DMS 273 (cell line): ENCODE data around the gene VPS13D.
A peak's percentile ranks its signal among the peaks of the same experiment; 100 is the strongest.
"Not testable (repeated sequence)": the region's sequence is repeated elsewhere in the genome, so short reads cannot be mapped to it uniquely, and the experiment has no call there.

Experiments
- DNase-seq: peaks from one replicate; lab custom pipeline; 2025; ENCODE audit not compliant: unreplicated experiment; lab: John Stamatoyannopoulos, UW

The VPS13D gene

GRCh38 chr1:12359359-12360133 lies 129.7 kb downstream of the VPS13D start:
- DNase-seq: no peak

DNA sequence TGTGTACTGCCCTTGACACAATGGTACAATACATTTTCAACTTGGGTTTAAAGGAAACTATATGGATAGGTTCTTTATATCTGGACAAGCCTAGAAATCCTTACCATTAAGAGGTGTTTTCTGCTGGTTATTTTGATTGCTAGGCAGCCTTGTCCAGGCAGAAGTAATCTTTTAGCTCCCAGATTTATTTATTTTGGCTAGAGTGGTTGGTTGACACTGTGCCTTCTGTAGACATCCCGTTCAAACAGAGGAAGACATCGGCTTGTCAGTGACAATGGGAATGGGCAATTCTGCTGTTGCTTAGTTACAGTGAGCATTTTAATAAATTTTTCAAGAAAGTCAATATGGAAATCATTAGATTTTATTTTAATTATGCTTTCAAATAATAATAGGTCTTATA lies 138.8 kb downstream of the VPS13D start:
- DNase-seq: no peak

GRCh38 chr1:12369258-12369657 lies 139.4 kb downstream of the VPS13D start:
- no peak for DNase-seq

GRCh38 chr1:12370333-12370975 lies 140.6 kb downstream of the VPS13D start:
- DNase-seq: no peak

- DNase-seq: no peak
Measured at GRCh38 chr1:12371053-12371452, 141.2 kb downstream of the VPS13D start.

- DNase-seq: no peak
Measured at GRCh38 chr1:12372180-12372579, 142.3 kb downstream of the VPS13D start.

GRCh38 chr1:12372761-12373160 lies 142.9 kb downstream of the VPS13D start:
- DNase-seq: no peak

DNA sequence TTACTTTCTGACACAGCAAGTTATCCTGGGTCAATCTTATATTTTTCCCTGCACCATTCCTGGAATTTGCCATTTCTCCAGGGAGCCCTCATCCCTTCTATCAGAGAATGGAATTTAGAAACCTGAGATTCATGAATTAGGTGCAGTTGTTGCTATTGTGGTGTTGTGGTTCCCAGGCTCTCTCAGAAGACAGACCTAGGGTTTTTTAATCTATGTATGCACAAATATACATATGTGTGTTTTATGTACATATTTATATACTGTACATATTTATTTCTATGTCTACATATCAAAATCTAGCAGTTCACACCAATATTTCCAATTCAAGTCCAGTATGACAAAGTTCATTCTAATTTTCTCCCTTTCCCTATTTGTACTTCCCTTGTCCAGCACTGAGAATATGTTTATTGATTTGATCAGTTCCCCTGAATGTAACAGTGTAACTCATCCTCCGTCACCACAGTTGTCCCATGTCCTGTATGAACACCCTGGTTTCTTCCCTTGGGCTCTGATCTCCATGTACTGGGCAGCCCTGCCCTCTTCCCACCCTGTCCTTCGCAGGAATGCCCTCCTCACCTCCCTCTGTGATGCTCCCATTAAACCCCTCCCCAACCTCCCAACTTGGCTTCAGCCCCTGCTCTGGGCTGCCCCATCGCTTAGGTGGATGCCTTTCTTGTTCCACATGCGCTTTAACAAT lies 145.5 kb downstream of the VPS13D start:
- DNase-seq: no peak

- no peak for DNase-seq
Measured at GRCh38 chr1:12376236-12377045, 146.6 kb downstream of the VPS13D start.

DNA sequence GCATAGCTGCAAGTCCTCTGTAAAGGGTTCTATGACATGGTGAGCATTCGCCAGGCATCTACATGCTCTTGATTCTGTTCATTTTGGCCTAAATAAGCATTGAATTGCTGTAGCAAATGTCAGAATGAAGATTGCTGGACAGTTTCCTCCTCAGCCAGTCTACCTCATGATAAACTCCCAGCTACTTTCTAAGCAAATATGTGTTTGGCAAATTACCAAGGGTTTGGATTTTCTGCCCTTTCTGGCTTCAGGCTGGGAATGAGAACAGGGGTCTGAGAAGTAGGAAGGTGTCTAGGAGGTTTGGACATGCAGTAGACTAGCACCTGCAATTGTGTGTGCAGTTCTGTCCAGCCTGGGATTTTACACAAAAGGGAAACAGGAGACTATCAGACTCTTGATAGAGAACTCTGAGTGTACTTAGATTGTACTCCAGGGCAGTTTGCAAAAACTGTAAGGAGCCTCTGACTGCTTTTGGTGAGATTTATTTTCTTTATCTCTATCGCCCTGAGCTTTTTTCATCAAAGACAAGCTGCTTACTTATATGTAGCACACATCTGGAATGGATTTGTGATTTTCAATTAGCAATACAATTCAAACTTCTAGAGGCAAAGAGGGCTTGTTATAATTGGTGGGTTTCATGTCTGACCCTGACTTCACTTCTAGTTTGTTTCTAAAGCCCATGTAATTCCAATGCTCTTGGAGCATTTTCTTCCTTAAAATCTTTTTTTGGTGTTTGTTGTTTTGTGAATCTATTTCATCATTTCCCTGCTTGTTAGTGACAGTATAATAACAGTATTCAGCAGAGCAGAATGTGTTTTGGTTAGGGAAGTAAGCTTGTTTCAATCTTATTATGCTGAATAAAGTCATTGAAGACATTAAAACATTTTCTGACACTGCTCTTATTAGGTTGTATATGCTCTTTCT lies 150.8 kb downstream of the VPS13D start:
- peak; percentile 9 for DNase-seq

DNA sequence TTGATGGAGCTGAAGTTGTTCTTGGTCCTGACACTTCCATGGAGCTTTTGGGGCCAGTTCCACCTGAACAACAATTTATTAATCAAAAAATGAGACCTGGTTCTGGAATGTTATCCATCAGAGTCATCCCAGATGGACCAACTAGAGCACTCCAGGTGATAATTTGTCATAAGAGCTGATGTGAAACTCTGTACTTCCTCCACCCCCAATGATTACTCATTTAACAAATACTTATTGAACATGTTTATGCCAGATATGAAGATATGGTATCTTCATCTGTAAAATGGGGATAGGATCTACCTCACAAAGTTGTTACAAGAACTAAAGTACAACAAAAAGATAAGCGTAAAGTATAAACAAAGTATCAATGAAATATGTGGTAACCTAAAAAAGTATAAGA lies 153.2 kb downstream of the VPS13D start:
- DNase-seq: no peak

DNA sequence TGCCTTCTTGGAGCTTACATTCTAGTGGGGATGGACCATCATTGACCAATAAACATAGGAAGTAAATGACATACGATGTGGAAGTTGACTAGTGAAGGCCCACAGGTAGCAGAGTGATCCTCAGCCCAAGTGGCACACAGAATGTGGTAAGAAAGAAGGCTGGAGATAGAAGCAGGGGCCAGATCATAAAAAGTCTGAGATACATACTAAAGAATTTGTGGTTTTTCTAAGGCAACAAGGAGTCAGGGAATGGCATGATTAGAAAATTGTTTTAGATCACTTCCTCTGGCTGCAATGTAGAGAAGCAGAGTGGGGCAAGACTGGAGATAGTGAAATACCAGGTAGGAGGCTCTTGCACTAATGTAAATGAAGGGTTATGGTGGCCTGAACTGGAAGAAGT lies 154.0 kb downstream of the VPS13D start:
- DNase-seq: no peak

GRCh38 chr1:12384836-12385456 lies 155.1 kb downstream of the VPS13D start:
- no peak for DNase-seq

GRCh38 chr1:12386130-12386529 lies 156.3 kb downstream of the VPS13D start:
- no peak for DNase-seq

- no peak for DNase-seq
Measured at GRCh38 chr1:12387641-12388040, 157.8 kb downstream of the VPS13D start.

- not testable (repeated sequence) for DNase-seq
Measured at GRCh38 chr1:12390296-12390695, 160.5 kb downstream of the VPS13D start.

- no peak for DNase-seq
Measured at GRCh38 chr1:12397462-12398450, 167.9 kb downstream of the VPS13D start.

DNA sequence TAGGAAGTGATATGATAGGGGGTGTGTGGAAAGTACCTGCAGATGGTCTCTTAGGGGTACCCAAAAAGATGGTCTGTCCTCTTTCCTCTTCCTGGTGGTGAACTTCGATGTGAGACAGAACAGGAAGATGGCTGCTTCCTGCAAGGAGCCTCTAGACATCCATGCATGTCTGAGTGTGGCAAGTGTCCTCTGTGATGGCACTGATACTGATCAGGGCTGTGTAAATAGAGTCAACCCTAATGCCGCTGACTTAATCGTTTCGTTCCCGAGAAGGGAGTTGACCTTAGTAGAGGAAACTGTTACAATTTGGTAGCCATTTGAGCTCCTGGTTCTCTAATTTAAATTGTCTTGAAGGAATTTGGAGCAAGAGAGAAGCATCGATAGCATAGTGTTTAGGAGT lies 168.6 kb downstream of the VPS13D start:
- DNase-seq: no peak
